HEK293 (cell line): ENCODE data around the gene TXN.

Experiments
- CTCF ChIA-PET: fragments of 350-600 bp; formaldehyde crosslinking; extraction: SDS; loops from one replicate; lab custom pipeline; 2021; ENCODE audit warnings: antibody characterized with exemption; lab: Yijun Ruan, JAX
- POLR2A ChIA-PET: fragments of 300-600 bp; formaldehyde crosslinking; extraction: SDS; loops from one replicate; lab custom pipeline; 2020; ENCODE audit warnings: antibody characterized with exemption, inconsistent platforms; lab: Yijun Ruan, JAX
- H3K27ac ChIP-seq: fragments of 200-500 bp; sonication (Bioruptor generic); 2 replicates; pipeline ENCODE4 v1.5.1; 2014; ENCODE audit warnings: low read depth, low read length, control low read depth, inconsistent platforms; ENCODE audit errors: extremely low read depth
- H3K36me3 ChIP-seq, 2 experiments: fragments of 200-500 bp in 1 of 2; sonication (Bioruptor generic) in 1 of 2; 1 replicate in 1 of 2; 2 replicates in 1 of 2; pipeline ENCODE4 v1.5.1; 2014 to 2017; ENCODE audit warnings: inconsistent platforms in 2 of 2, low read length in 2 of 2; ENCODE audit not compliant: control insufficient read depth in 2 of 2, insufficient read depth in 1 of 2
- H3K4me1 ChIP-seq: fragments of 200-500 bp; sonication (Bioruptor generic); 2 replicates; pipeline ENCODE4 v1.5.1; 2014; ENCODE audit warnings: mild to moderate bottlenecking, low read length, inconsistent platforms; ENCODE audit not compliant: control insufficient read depth, insufficient read depth
- H3K4me3 ChIP-seq: 2 replicates; pipeline ENCODE4 v1.5.1; 2011; ENCODE audit warnings: low read depth, mild to moderate bottlenecking, control low read depth, low read length, moderate library complexity
- H3K9me3 ChIP-seq: fragments of 200-500 bp; sonication (Bioruptor generic); 2 replicates; pipeline ENCODE4 v1.5.1; 2014; ENCODE audit warnings: low read depth, low read length, inconsistent platforms; ENCODE audit not compliant: control insufficient read depth, insufficient read depth
- ATF2 ChIP-seq: fragments of 450-650 bp; formaldehyde crosslinking; IDR thresholded peaks from 2 replicates; pipeline ENCODE4 v1.5.1; 2016; ENCODE audit warnings: missing biosample characterization, missing genetic modification characterization, low read depth
- EGR2 ChIP-seq: fragments of 450-650 bp; formaldehyde crosslinking; IDR thresholded peaks from 2 replicates; pipeline ENCODE4 v1.5.1; 2016; ENCODE audit warnings: low read depth, missing biosample characterization, missing genetic modification characterization
- KLF10 ChIP-seq: fragments of 450-650 bp; IDR thresholded peaks from 2 replicates; pipeline ENCODE4 v1.5.1; 2018; ENCODE audit warnings: missing biosample characterization, mild to moderate bottlenecking, missing genetic modification characterization
- KLF9 ChIP-seq: fragments of 450-650 bp; formaldehyde crosslinking; IDR thresholded peaks from 2 replicates; pipeline ENCODE4 v1.5.1; 2016; ENCODE audit warnings: missing biosample characterization, missing genetic modification characterization, low read depth
- PRDM4 ChIP-seq: fragments of 450-650 bp; formaldehyde crosslinking; IDR thresholded peaks from 2 replicates; pipeline ENCODE4 v1.5.1; 2017; ENCODE audit warnings: missing biosample characterization, missing genetic modification characterization
- SETDB1 ChIP-seq: IDR thresholded peaks from one replicate; pipeline ENCODE4 v1.6.1; 2017; ENCODE audit warnings: mild to moderate bottlenecking, low read length, moderate library complexity, mixed read lengths; ENCODE audit not compliant: insufficient read length
- TSHZ1 ChIP-seq: fragments of 450-650 bp; formaldehyde crosslinking; IDR thresholded peaks from 2 replicates; pipeline ENCODE4 v1.5.1; 2016; ENCODE audit warnings: missing biosample characterization, missing genetic modification characterization, borderline replicate concordance
- ZNF239 ChIP-seq: fragments of 450-650 bp; formaldehyde crosslinking; IDR thresholded peaks from 2 replicates; pipeline ENCODE4 v1.5.1; 2016; ENCODE audit warnings: missing biosample characterization, missing genetic modification characterization
- ZNF280C ChIP-seq: fragments of 450-650 bp; formaldehyde crosslinking; IDR thresholded peaks from 2 replicates; pipeline ENCODE4 v1.5.1; 2016; ENCODE audit warnings: missing biosample characterization, missing genetic modification characterization
- ZNF280D ChIP-seq: fragments of 450-650 bp; formaldehyde crosslinking; IDR thresholded peaks from 2 replicates; pipeline ENCODE4 v1.5.1; 2016; ENCODE audit warnings: missing biosample characterization, missing genetic modification characterization
- ZNF473 ChIP-seq: fragments of 450-650 bp; formaldehyde crosslinking; IDR thresholded peaks from 2 replicates; pipeline ENCODE4 v1.5.1; 2017; ENCODE audit warnings: missing biosample characterization, missing genetic modification characterization
- ZNF623 ChIP-seq: fragments of 450-650 bp; formaldehyde crosslinking; IDR thresholded peaks from 2 replicates; pipeline ENCODE4 v1.5.1; 2016; ENCODE audit warnings: missing biosample characterization, missing genetic modification characterization
- ZNF664 ChIP-seq: fragments of 450-650 bp; formaldehyde crosslinking; IDR thresholded peaks from 2 replicates; pipeline ENCODE4 v1.5.1; 2016; ENCODE audit warnings: missing biosample characterization, missing genetic modification characterization
- ZNF701 ChIP-seq: fragments of 450-650 bp; formaldehyde crosslinking; IDR thresholded peaks from 2 replicates; pipeline ENCODE4 v1.5.1; 2016; ENCODE audit warnings: missing biosample characterization, missing genetic modification characterization

Gene TXN

GRCh38 chr9:110276781-110277180, 20.5 kb upstream of the TXN start (continued):
- TF ChIP-seq ZNF280D (tag by site-specific recombination) (no peak), ZNF701 (tag by site-specific recombination) (no peak), SETDB1 (no peak), ZNF280C (tag by site-specific recombination) (no peak)

GRCh38 chr9:110270211-110270995, 14.1 kb upstream of the TXN start:
- ChIA-PET POLR2A (no interaction called here), CTCF (no interaction called here)
- no peaks in the 10 kb centered on the region for H3K4me1 ChIP-seq
- H3K27ac ChIP-seq: no peak overlapping the region
- TF ChIP-seq ZNF239 (no peak), ZNF664 (no peak), ATF2 (tag by site-specific recombination) (no peak), PRDM4 (tag by site-specific recombination) (no peak), ZNF473 (tag by site-specific recombination) (no peak), TSHZ1 (tag by site-specific recombination) (no peak), ZNF623 (tag by site-specific recombination) (no peak), KLF10 (tag by site-specific recombination) (no peak), EGR2 (tag by site-specific recombination) (no peak), KLF9 (tag by site-specific recombination) (no peak)
- no peaks in the 10 kb centered on the region for H3K9me3 ChIP-seq
- H3K4me3 ChIP-seq: no peak overlapping the region
- no peaks in the 10 kb centered on the region for H3K36me3 ChIP-seq
